Raji (cell line): Measurements from ENCODE around the gene SIRT5.

Experiments
- POLR2A ChIP-seq: IDR thresholded peaks from 2 replicates; pipeline ENCODE4 v1.6.1; 2011; ENCODE audit warnings: low read depth, low read length, control low read depth; ENCODE audit not compliant: insufficient read depth

The SIRT5 gene

GRCh38 chr6:13566500-13566899 is 7.9 kb upstream of the SIRT5 start:
- TF ChIP-seq POLR2A, result no peak

DNA sequence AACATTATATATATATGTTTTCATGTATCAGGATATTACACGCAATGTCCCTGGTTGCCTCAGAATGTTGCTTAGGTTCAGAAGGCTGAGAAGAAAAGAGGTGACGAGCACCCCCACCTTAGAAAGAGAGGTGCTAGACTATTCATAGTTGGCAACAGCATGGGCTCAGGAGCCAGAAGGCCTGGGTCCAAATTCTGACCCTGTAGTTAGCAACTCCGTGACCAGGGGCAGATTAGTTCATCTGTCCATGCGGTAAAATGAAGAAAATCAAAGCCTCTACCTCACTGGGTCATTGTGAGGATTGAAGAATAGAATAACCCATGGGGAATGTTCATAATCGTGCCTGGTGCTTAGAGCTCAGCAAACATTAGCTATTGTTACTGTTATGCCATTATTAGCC is 5.4 kb upstream of the SIRT5 start:
- no peak for TF ChIP-seq POLR2A

DNA sequence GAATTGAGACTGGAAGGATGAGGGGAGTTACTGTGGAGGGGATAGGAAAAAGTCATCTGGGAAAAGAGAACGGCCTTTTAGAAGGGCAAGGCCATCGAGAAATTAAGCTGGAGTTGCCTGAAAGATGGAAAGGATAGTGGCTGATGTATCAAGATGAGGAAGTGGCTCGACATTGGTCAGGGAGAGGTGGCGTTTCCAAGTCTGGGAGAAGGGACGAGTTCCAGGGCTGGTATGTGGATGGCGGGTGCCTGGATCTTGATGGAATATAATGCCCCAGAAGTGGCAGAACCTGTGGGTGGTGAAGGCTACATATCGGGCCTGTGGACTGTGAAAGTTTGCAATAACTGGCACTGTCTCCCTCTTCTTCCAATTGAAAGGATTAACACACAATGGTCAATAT is 2.2 kb upstream of the SIRT5 start:
- no peak for TF ChIP-seq POLR2A

DNA sequence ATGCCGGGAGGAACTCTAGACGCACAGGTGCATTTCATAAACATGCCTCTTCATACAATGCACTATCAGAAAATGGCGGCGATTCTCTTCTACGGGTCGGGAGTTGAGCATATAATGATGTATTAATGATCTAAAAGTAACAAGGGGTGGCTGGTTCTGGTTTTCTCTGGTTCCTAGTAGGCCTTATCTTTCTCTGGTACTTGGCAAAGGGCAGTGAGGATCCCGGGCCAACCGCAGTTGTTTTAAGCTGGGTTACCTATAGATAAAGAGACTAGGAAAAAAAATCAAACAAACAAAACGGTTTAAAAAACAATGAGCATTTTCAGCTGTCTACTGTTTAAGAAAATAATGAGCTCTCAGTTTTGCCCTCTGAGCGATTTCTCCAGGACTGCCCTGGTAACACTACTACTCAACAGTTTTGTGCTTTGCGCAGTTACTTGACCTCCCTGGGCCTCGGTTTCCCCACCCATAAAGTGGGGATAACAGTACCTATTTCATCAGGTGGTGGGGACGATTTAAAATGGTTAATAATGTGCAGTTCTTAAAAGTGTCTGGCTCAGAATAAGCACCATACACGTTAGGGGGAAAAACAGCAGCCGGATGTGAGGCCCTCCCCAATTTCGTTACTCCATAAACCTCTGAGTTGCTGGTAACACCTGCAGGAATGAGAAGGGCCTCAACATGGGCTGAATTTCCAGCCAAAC is 1.3 kb upstream of the SIRT5 start:
- no peak for TF ChIP-seq POLR2A

- no peak for TF ChIP-seq POLR2A
Observed at GRCh38 chr6:13573669-13574110, 711 bp upstream of the SIRT5 start.

GRCh38 chr6:13574149-13574570 is 241 bp upstream of the SIRT5 start:
- no peak for TF ChIP-seq POLR2A

GRCh38 chr6:13575377-13575775 is 975 bp downstream of the SIRT5 start:
- TF ChIP-seq POLR2A, result no peak

DNA sequence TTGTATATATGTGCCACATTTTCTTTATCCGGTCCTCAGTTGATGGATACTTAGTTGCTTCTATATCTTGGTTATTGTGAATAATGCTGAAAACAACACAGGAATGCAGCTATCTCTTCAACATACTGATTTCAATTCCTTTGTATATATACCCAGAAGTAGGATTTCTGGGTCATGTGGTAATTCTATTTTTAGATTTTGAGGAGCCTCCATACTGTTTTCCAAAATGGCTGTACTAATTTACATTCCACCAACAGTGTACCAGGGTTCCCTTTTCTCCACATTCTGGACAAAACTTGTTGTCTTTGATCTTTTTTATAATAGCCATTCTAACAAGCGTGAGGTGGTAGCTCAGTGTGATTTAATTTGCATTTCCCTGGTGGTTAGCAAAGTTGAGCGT is 1.6 kb downstream of the SIRT5 start:
- no peak for TF ChIP-seq POLR2A

- TF ChIP-seq POLR2A, result no peak
Observed at GRCh38 chr6:13577926-13578325, 3.5 kb downstream of the SIRT5 start.

DNA sequence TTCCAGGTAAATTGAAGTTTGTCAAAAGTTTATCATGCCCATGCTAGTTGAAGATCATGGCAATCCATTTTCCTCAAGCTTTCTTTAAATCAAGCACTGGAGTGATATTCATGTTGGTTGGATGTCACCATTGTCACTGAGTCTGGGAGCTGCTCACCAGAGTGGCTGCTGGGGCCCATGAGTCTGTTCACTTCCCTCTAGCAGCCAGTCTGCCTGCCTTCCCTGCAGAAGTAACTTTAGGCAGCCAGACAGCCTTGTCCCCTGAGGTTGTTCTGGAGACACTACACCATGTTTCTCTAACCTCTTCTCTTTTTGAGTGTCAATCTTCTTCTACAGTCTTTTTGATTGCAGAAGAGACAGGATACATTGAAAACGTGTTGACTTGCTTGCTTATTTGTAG is 5.5 kb downstream of the SIRT5 start:
- no peak for TF ChIP-seq POLR2A

DNA sequence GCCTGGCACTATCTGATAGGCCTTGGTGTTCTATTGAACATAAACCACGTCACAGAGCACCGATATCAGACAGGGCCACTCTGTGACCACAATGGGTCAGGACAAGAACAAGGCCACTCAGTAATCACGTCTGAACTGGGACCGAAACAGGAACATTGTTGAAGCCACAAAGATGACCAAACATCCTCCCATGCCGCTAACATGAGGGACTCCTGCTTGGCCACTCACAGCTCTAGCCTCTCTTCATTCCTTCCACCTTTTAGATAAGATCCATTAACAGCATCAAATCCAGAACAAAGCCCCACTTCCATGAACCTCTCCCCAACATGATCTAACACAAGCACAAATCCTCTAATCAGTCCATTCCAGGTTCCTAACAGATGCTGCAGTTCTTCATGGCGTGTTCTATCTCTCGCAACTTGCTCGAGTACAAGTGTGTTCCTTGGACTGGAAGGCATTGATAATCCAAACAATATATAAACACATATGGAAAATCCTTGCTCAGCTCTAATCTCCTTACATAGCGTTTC is 7.4 kb downstream of the SIRT5 start:
- no peak for TF ChIP-seq POLR2A

GRCh38 chr6:13586603-13587542 is 12.5 kb downstream of the SIRT5 start:
- TF ChIP-seq POLR2A, result no peak

DNA sequence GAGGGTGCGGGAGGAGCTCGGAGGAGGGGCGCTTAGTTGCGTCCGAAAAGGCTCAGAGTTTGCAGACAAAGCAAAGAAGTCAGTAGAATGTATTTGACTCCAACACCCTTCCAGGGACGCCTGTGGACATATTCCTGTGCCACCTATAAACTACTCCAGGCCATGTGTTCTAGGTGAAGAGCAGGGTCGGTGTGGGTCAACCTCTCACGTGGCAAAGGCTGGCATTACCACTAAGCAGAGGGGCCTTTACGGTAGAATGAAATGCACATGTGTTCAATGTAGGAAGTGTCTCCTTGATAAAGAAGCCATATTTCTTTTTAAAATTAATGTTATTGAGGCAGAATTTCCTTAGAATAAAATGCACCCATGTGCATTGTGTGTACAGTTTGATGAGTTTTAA is 15.4 kb downstream of the SIRT5 start:
- TF ChIP-seq POLR2A, result no peak

DNA sequence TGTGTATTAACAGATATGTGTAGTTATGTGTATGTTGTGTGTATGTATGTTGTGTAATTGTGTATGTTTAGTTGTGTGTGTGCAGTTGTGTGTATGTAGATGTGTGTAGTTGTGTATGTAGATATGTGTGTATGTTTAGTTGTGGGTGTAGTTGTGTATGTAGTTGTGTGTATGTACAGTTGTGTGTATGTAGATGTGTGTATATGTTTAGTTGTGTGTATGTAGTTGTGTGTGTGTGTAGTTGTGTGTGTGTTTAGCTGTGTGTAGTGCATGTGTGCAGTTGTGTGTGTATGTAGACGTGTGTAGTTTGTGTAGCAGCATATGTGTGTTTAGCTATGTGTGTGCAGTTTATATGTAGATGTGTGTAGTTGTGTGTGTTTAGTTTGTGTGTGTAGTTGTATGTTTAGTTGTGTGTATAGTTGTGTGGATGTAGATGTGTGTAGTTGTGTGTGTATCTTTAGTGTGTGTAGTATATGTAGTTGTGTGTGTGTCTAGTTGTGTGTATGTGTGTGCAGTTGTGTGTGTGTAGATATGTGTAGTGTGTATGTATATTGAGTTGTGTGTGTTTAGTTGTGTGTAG is 16.3 kb downstream of the SIRT5 start:
- no peak for TF ChIP-seq POLR2A

DNA sequence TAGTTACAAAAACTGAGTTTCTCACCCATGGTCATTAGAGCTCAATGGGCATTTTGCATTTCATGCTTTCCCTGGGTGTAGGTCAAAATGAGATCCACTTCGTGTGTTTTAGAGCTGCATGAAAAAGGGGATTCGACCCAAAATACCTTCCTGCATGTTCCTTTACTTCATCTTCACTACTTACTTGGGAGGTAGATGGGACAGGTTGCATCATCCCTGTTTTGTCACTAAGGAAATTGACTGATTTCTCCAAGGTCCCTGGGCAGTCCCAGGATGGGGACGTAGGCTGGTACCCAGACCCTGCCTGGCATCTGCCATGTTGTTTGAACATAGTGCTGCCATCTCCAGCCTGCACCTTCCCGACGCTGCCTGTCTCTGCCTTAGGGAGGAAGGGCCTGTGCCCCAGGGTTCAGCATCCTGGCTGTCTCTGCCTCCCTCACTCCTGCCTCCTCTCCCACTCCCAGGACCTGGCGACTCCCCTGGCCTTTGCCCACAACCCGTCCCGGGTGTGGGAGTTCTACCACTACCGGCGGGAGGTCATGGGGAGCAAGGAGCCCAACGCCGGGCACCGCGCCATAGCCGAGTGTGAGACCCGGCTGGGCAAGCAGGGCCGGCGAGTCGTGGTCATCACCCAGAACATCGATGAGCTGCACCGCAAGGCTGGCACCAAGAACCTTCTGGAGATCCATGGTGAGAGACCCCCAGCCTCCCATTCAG is 17.0 kb downstream of the SIRT5 start:
- no peak for TF ChIP-seq POLR2A
